Keratinocyte (primary cell): ENCODE data around the gene ERBB4. TPM values are rescaled to one million over a fixed set of nuclear protein-coding genes. Genes with fewer than 3 reads are reported as not detected.

Experiments used
- DNase-seq: peaks from one replicate; pipeline ENCODE4 v3.0.0-alpha.2; 2011; ENCODE audit warnings: low read depth, missing footprints, low spot score
- FAIRE-seq: peaks from 2 replicates; lab custom pipeline; 2011; peaks lifted over from hg19 to GRCh38; lab: Jason Lieb, UNC
- H2AFZ ChIP-seq: 2 replicates; pipeline ENCODE4 v1.6.0; 2012; ENCODE audit warnings: low read length, control low read depth, inconsistent platforms; ENCODE audit not compliant: control insufficient read depth
- H3K27ac ChIP-seq: 2 replicates; pipeline ENCODE4 v1.5.1; 2011; ENCODE audit warnings: low read length; ENCODE audit not compliant: control insufficient read depth, insufficient read depth
- H3K27me3 ChIP-seq: 3 replicates; pipeline ENCODE4 v1.6.0; 2011; ENCODE audit warnings: low read length; ENCODE audit not compliant: control insufficient read depth, insufficient read depth; ENCODE audit errors: extremely low read depth
- H3K36me3 ChIP-seq, 2 experiments: 2 replicates in 1 of 2; 3 replicates in 1 of 2; pipeline ENCODE4 v1.5.1; 2011; ENCODE audit warnings: low read length in 2 of 2, mild to moderate bottlenecking in 1 of 2; ENCODE audit not compliant: control insufficient read depth in 2 of 2, insufficient read depth in 2 of 2; ENCODE audit errors: extremely low read depth in 1 of 2
- H3K4me1 ChIP-seq: 3 replicates; pipeline ENCODE4 v1.5.1; 2011; ENCODE audit warnings: low read length; ENCODE audit not compliant: control insufficient read depth, insufficient read depth; ENCODE audit errors: extremely low read depth
- H3K4me2 ChIP-seq: 3 replicates; pipeline ENCODE4 v1.6.0; 2011; ENCODE audit warnings: low read depth, low read length; ENCODE audit not compliant: control insufficient read depth, insufficient read depth; ENCODE audit errors: extremely low read depth
- H3K4me3 ChIP-seq, 3 experiments: fragments of 200-600 bp in 1 of 3; sonication (generic) in 1 of 3; 2 replicates in 2 of 3; 3 replicates in 1 of 3; pipeline ENCODE4 v1.5.1; 2011 to 2016; ENCODE audit warnings: low read length in 3 of 3, mild to moderate bottlenecking in 3 of 3, control low read depth in 2 of 3, inconsistent platforms in 1 of 3, low read depth in 1 of 3, mixed read lengths in 1 of 3, mixed run types in 1 of 3, moderate library complexity in 1 of 3; ENCODE audit not compliant: control insufficient read depth in 2 of 3, insufficient read depth in 2 of 3; ENCODE audit errors: extremely low read depth in 1 of 3
- H3K79me2 ChIP-seq: 2 replicates; pipeline ENCODE4 v1.6.0; 2012; ENCODE audit warnings: low read length; ENCODE audit not compliant: control insufficient read depth, insufficient read depth
- H3K9ac ChIP-seq: 3 replicates; pipeline ENCODE4 v1.6.0; 2011; ENCODE audit warnings: low read length; ENCODE audit not compliant: control insufficient read depth, insufficient read depth; ENCODE audit errors: extremely low read depth
- H3K9me1 ChIP-seq: 3 replicates; pipeline ENCODE4 v1.6.0; 2011; ENCODE audit warnings: low read length; ENCODE audit not compliant: control insufficient read depth, insufficient read depth; ENCODE audit errors: extremely low read depth
- H3K9me3 ChIP-seq: 2 replicates; pipeline ENCODE4 v1.5.1; 2012; ENCODE audit warnings: low read depth, low read length; ENCODE audit not compliant: control insufficient read depth
- H4K20me1 ChIP-seq: 3 replicates; pipeline ENCODE4 v1.6.0; 2011; ENCODE audit warnings: low read length; ENCODE audit not compliant: control insufficient read depth, insufficient read depth; ENCODE audit errors: extremely low read depth
- EZH2 ChIP-seq: IDR thresholded peaks from one replicate; pipeline ENCODE4 v1.6.1; 2012; ENCODE audit warnings: inconsistent platforms, mild to moderate bottlenecking, low read length, moderate library complexity
- dilution Hi-C: fragments of 300-500 bp; cut with MboI; formaldehyde crosslinking; loops from one replicate; pipeline ENCODE4 v1.7.0; 2020; ENCODE audit warnings: low sequenced_read_pairs; ENCODE audit not compliant: extremely low pct_ligation_motif_present
- polyA plus RNA-seq, 5 experiments: library from polyadenylated mRNA; depleted of rRNA in 3 of 5; stranded (reverse) in 3 of 5; stranded (forward) in 1 of 5; unstranded in 1 of 5; fragments of >200 nt; gene quantifications; 1 replicate in 1 of 5; 2 replicates in 3 of 5; 3 replicates in 1 of 5; pipeline versions ENCODE4 v1.2.1 to v1.2.3, GENCODE V29; 2011 to 2012; ENCODE audit warnings: missing spikeins in 2 of 5, low read depth in 1 of 5, low replicate concordance in 1 of 5
- TF ChIP-seq, protein P1 (sequence below), 3 experiments: IDR thresholded peaks in 1 of 3; conservative IDR thresholded peaks in 1 of 3; optimal IDR thresholded peaks in 1 of 3; 2 replicates in 2 of 3; 3 replicates in 1 of 3; pipeline versions ENCODE3 to v1.5.1; 2011; ENCODE audit warnings: low read length in 3 of 3, mild to moderate bottlenecking in 3 of 3, moderate library complexity in 2 of 3, control low read depth in 1 of 3, inconsistent platforms in 1 of 3; ENCODE audit not compliant: insufficient read depth in 2 of 3; ENCODE audit errors: extremely low read depth in 1 of 3

The ERBB4 gene
- polyA plus RNA-seq, 1 donor (not counting 4 experiments of a cell fraction or from before 2014, with no cell fraction given), result 0.01 TPM

DNA sequence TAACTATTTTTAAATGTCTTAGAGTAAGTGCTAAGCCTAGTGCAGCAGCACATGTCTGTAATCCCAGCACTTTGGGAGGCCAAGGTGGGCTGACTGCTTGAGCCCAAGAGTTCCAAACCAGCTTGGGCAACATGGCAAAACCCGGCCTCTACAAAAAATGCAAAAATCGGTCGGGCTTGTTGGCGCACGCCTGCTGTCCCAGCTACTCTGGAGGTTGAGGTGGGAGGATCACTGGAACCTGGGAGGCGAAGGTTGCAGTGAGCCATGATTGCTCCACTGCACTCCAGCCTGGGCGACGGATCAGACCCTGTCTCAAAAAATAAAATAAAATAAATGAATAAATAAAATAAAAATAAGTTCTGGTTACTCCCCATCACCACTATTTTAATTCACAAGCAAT lies 783.4 kb downstream of the ERBB4 start:
- TF ChIP-seq, protein P1, sequence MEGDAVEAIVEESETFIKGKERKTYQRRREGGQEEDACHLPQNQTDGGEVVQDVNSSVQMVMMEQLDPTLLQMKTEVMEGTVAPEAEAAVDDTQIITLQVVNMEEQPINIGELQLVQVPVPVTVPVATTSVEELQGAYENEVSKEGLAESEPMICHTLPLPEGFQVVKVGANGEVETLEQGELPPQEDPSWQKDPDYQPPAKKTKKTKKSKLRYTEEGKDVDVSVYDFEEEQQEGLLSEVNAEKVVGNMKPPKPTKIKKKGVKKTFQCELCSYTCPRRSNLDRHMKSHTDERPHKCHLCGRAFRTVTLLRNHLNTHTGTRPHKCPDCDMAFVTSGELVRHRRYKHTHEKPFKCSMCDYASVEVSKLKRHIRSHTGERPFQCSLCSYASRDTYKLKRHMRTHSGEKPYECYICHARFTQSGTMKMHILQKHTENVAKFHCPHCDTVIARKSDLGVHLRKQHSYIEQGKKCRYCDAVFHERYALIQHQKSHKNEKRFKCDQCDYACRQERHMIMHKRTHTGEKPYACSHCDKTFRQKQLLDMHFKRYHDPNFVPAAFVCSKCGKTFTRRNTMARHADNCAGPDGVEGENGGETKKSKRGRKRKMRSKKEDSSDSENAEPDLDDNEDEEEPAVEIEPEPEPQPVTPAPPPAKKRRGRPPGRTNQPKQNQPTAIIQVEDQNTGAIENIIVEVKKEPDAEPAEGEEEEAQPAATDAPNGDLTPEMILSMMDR (optimal IDR thresholded peaks at IDR 0.05 in 1 of 3, IDR thresholded peaks at IDR 0.05 in 1 of 3, conservative IDR thresholded peaks at IDR 0.05 in 1 of 3; ENCODE audit: extremely low read depth in 1 of 3, insufficient read depth in 2 of 3, low read length in 3 of 3), result no peak
- TF ChIP-seq EZH2, result no peak
- FAIRE-seq (no peak), DNase-seq (no peak)
- Histone ChIP-seq H3K36me3 (no peaks in the 10 kb centered on the region), H3K4me1 (no peaks in the 10 kb centered on the region), H3K27me3 (no peaks in the 10 kb centered on the region), H2AFZ (no peak overlapping the region), H3K4me2 (no peak overlapping the region), H3K27ac (no peak overlapping the region), H3K4me3 (no peak overlapping the region), H3K9me3 (no peaks in the 10 kb centered on the region), H3K79me2 (no peaks in the 10 kb centered on the region), H3K9me1 (no peaks in the 10 kb centered on the region), H3K9ac (no peak overlapping the region), H4K20me1 (no peaks in the 10 kb centered on the region)
- dilution Hi-C loops, result no loop called here

DNA sequence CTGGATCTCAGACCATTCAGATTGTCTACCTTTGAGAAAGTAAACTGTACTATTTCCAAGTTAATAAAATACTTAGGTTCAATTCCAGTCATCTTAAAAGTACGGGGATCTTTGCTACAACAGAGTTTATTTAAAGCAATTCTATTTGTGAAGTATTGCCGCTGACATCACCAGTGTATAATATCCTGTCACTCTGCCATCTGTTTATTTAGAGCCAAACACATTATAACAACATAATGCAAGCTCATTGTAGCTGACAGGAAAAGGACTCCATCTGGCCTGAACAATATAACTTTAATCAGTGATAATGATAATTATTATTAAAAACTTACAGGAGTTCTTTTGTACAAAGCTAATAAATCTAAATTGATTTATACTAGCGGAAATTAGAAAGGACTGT lies 786.8 kb downstream of the ERBB4 start:
- H3K4me3 ChIP-seq, result no peak overlapping the region
- no peak overlapping the region for H3K9ac ChIP-seq
- no peaks in the 10 kb centered on the region for H3K36me3 ChIP-seq
- no peaks in the 10 kb centered on the region for H3K4me1 ChIP-seq
- TF ChIP-seq, protein P1 (optimal IDR thresholded peaks at IDR 0.05 in 1 of 3, IDR thresholded peaks at IDR 0.05 in 1 of 3, conservative IDR thresholded peaks at IDR 0.05 in 1 of 3; ENCODE audit: extremely low read depth in 1 of 3, insufficient read depth in 2 of 3, low read length in 3 of 3), result no peak
- TF ChIP-seq EZH2, result no peak
- no peaks in the 10 kb centered on the region for H3K9me3 ChIP-seq
- H3K9me1 ChIP-seq, result no peaks in the 10 kb centered on the region
- FAIRE-seq (no peak), DNase-seq (no peak)
- no peak overlapping the region for H3K27ac ChIP-seq
- H3K27me3 ChIP-seq, result no peaks in the 10 kb centered on the region
- no peak overlapping the region for H2AFZ ChIP-seq
- dilution Hi-C loops, result no loop called here
- no peak overlapping the region for H3K4me2 ChIP-seq
- no peaks in the 10 kb centered on the region for H3K79me2 ChIP-seq
- no peaks in the 10 kb centered on the region for H4K20me1 ChIP-seq
